ENCODE measurements around the gene SORBS2. TPM values are rescaled to one million over a fixed set of nuclear protein-coding genes. Genes with fewer than 3 reads are reported as not detected.

SORBS2 gene
- total and polyA plus RNA-seq, 4 donors: 49.1 to 83.5 (median 66.4) TPM

GRCh38 chr4:185700048-185700447, 111.9 kb downstream of the SORBS2 start:
- Histone ChIP-seq H3K36me3 (ENCODE audit: control insufficient read depth, insufficient read depth, low read length) (no peaks in the 10 kb centered on the region), H3K27ac (ENCODE audit: low read depth, low read length) (no peak overlapping the region), H3K9me3 (ENCODE audit: control insufficient read depth, insufficient read depth, low read length) (no peaks in the 10 kb centered on the region), H3K27me3 (ENCODE audit: control insufficient read depth, insufficient read depth, low read length) (no peaks in the 10 kb centered on the region), H3K4me1 (ENCODE audit: control insufficient read depth, insufficient read depth, low read length) (peaks cover 7% of the 10 kb centered on the region), H3K4me3 (ENCODE audit: low read depth, low read length) (no peak overlapping the region)
- 81% methylated on average over 2 of the region's 3 CpGs for WGBS (ENCODE audit: insufficient coverage)
- DNase-seq (ENCODE audit: low read depth in 4 of 6, low spot score in 6 of 6): no peak

GRCh38 chr4:185697488-185697887, 114.5 kb downstream of the SORBS2 start:
- no peak overlapping the region for H3K4me3 ChIP-seq (ENCODE audit: low read depth, low read length)
- peaks cover 7% of the 10 kb centered on the region for H3K4me1 ChIP-seq (ENCODE audit: control insufficient read depth, insufficient read depth, low read length)
- no peak for DNase-seq (ENCODE audit: low read depth in 4 of 6, low spot score in 6 of 6)
- WGBS (ENCODE audit: insufficient coverage): no CpG with 5 or more reads among the region's 3 CpGs
- H3K9me3 ChIP-seq (ENCODE audit: control insufficient read depth, insufficient read depth, low read length): no peaks in the 10 kb centered on the region
- H3K36me3 ChIP-seq (ENCODE audit: control insufficient read depth, insufficient read depth, low read length): no peaks in the 10 kb centered on the region
- H3K27ac ChIP-seq (ENCODE audit: low read depth, low read length): no peak overlapping the region
- no peaks in the 10 kb centered on the region for H3K27me3 ChIP-seq (ENCODE audit: control insufficient read depth, insufficient read depth, low read length)

GRCh38 chr4:185695743-185696142, 116.3 kb downstream of the SORBS2 start:
- Histone ChIP-seq H3K27ac (ENCODE audit: low read depth, low read length) (no peak overlapping the region), H3K36me3 (ENCODE audit: control insufficient read depth, insufficient read depth, low read length) (no peaks in the 10 kb centered on the region), H3K27me3 (ENCODE audit: control insufficient read depth, insufficient read depth, low read length) (no peaks in the 10 kb centered on the region), H3K4me3 (ENCODE audit: low read depth, low read length) (no peak overlapping the region), H3K4me1 (ENCODE audit: control insufficient read depth, insufficient read depth, low read length) (peaks cover 3% of the 10 kb centered on the region), H3K9me3 (ENCODE audit: control insufficient read depth, insufficient read depth, low read length) (no peaks in the 10 kb centered on the region)
- WGBS (ENCODE audit: insufficient coverage): 100% methylated on average over 1 of the region's 4 CpGs
- DNase-seq (ENCODE audit: low read depth in 4 of 6, low spot score in 6 of 6): no peak

GRCh38 chr4:185693548-185694215, 118.3 kb downstream of the SORBS2 start:
- WGBS (ENCODE audit: insufficient coverage): 76% methylated on average over 3 of the region's 12 CpGs
- H3K9me3 ChIP-seq (ENCODE audit: control insufficient read depth, insufficient read depth, low read length): no peaks in the 10 kb centered on the region
- H3K27ac ChIP-seq (ENCODE audit: low read depth, low read length): no peak overlapping the region
- no peaks in the 10 kb centered on the region for H3K27me3 ChIP-seq (ENCODE audit: control insufficient read depth, insufficient read depth, low read length)
- no peak overlapping the region for H3K4me3 ChIP-seq (ENCODE audit: low read depth, low read length)
- H3K4me1 ChIP-seq (ENCODE audit: control insufficient read depth, insufficient read depth, low read length): peaks cover 3% of the 10 kb centered on the region
- no peak for DNase-seq (ENCODE audit: low read depth in 4 of 6, low spot score in 6 of 6)
- H3K36me3 ChIP-seq (ENCODE audit: control insufficient read depth, insufficient read depth, low read length): no peaks in the 10 kb centered on the region

- no peak overlapping the region for H3K27ac ChIP-seq (ENCODE audit: low read depth, low read length)
- no peaks in the 10 kb centered on the region for H3K36me3 ChIP-seq (ENCODE audit: control insufficient read depth, insufficient read depth, low read length)
- H3K4me1 ChIP-seq (ENCODE audit: control insufficient read depth, insufficient read depth, low read length): no peaks in the 10 kb centered on the region
- H3K9me3 ChIP-seq (ENCODE audit: control insufficient read depth, insufficient read depth, low read length): no peaks in the 10 kb centered on the region
- no peaks in the 10 kb centered on the region for H3K27me3 ChIP-seq (ENCODE audit: control insufficient read depth, insufficient read depth, low read length)
- whole genome bisulfite sequencing (ENCODE audit: insufficient coverage): 96% methylated on average over 6 of the region's 9 CpGs
- no peak for DNase-seq (ENCODE audit: low read depth in 4 of 6, low spot score in 6 of 6)
- H3K4me3 ChIP-seq (ENCODE audit: low read depth, low read length): no peak overlapping the region
These were observed 122.6 kb downstream of the SORBS2 start for GRCh38 chr4:185689407-185689806.

- Histone ChIP-seq H3K4me3 (ENCODE audit: low read depth, low read length) (no peak overlapping the region), H3K4me1 (ENCODE audit: control insufficient read depth, insufficient read depth, low read length) (no peaks in the 10 kb centered on the region), H3K27ac (ENCODE audit: low read depth, low read length) (no peak overlapping the region), H3K9me3 (ENCODE audit: control insufficient read depth, insufficient read depth, low read length) (no peaks in the 10 kb centered on the region), H3K36me3 (ENCODE audit: control insufficient read depth, insufficient read depth, low read length) (no peaks in the 10 kb centered on the region), H3K27me3 (ENCODE audit: control insufficient read depth, insufficient read depth, low read length) (no peaks in the 10 kb centered on the region)
- DNase-seq (ENCODE audit: low read depth in 4 of 6, low spot score in 6 of 6): no peak
- no CpG with 5 or more reads among the region's 1 CpG for WGBS (ENCODE audit: insufficient coverage)
These were observed 126.2 kb downstream of the SORBS2 start for GRCh38 chr4:185685804-185686203.

- Histone ChIP-seq H3K27me3 (ENCODE audit: control insufficient read depth, insufficient read depth, low read length) (no peaks in the 10 kb centered on the region), H3K36me3 (ENCODE audit: control insufficient read depth, insufficient read depth, low read length) (no peaks in the 10 kb centered on the region), H3K4me1 (ENCODE audit: control insufficient read depth, insufficient read depth, low read length) (no peaks in the 10 kb centered on the region), H3K4me3 (ENCODE audit: low read depth, low read length) (no peak overlapping the region), H3K9me3 (ENCODE audit: control insufficient read depth, insufficient read depth, low read length) (no peaks in the 10 kb centered on the region), H3K27ac (ENCODE audit: low read depth, low read length) (no peak overlapping the region)
- DNase-seq (ENCODE audit: low read depth in 4 of 6, low spot score in 6 of 6): no peak
- 100% methylated on average over 1 of the region's 2 CpGs for WGBS (ENCODE audit: insufficient coverage)
These were observed 128.1 kb downstream of the SORBS2 start for GRCh38 chr4:185683896-185684295.

- no peaks in the 10 kb centered on the region for H3K36me3 ChIP-seq (ENCODE audit: control insufficient read depth, insufficient read depth, low read length)
- no peak overlapping the region for H3K27ac ChIP-seq (ENCODE audit: low read depth, low read length)
These were observed 128.8 kb downstream of the SORBS2 start for GRCh38 chr4:185683222-185683621.

GRCh38 chr4:185682236-185682635, 129.8 kb downstream of the SORBS2 start:
- Histone ChIP-seq H3K4me3 (ENCODE audit: low read depth, low read length) (no peak overlapping the region), H3K27me3 (ENCODE audit: control insufficient read depth, insufficient read depth, low read length) (no peaks in the 10 kb centered on the region), H3K27ac (ENCODE audit: low read depth, low read length) (no peak overlapping the region), H3K36me3 (ENCODE audit: control insufficient read depth, insufficient read depth, low read length) (peaks cover under 1% of the 10 kb centered on the region), H3K4me1 (ENCODE audit: control insufficient read depth, insufficient read depth, low read length) (no peaks in the 10 kb centered on the region), H3K9me3 (ENCODE audit: control insufficient read depth, insufficient read depth, low read length) (no peaks in the 10 kb centered on the region)
- 78% methylated on average over 4 of the region's 5 CpGs for WGBS (ENCODE audit: insufficient coverage)
- no peak for DNase-seq (ENCODE audit: low read depth in 4 of 6, low spot score in 6 of 6)

More at GRCh38 chr4:185683222-185683621, 128.8 kb downstream of the SORBS2 start:
- Histone ChIP-seq H3K4me1 (ENCODE audit: control insufficient read depth, insufficient read depth, low read length) (no peaks in the 10 kb centered on the region), H3K9me3 (ENCODE audit: control insufficient read depth, insufficient read depth, low read length) (no peaks in the 10 kb centered on the region), H3K27me3 (ENCODE audit: control insufficient read depth, insufficient read depth, low read length) (no peaks in the 10 kb centered on the region), H3K4me3 (ENCODE audit: low read depth, low read length) (no peak overlapping the region)
- DNase-seq (ENCODE audit: low read depth in 4 of 6, low spot score in 6 of 6): no peak
- WGBS (ENCODE audit: insufficient coverage): 94% methylated on average over 3 of the region's 10 CpGs

GRCh38 chr4:185681604-185682003, 130.4 kb downstream of the SORBS2 start:
- peaks cover 3% of the 10 kb centered on the region for H3K9me3 ChIP-seq (ENCODE audit: control insufficient read depth, insufficient read depth, low read length)
- DNase-seq (ENCODE audit: low read depth in 4 of 6, low spot score in 6 of 6): no peak
- WGBS (ENCODE audit: insufficient coverage): no CpG with 5 or more reads among the region's 6 CpGs
- H3K4me3 ChIP-seq (ENCODE audit: low read depth, low read length): no peak overlapping the region
- H3K4me1 ChIP-seq (ENCODE audit: control insufficient read depth, insufficient read depth, low read length): no peaks in the 10 kb centered on the region
- no peaks in the 10 kb centered on the region for H3K27me3 ChIP-seq (ENCODE audit: control insufficient read depth, insufficient read depth, low read length)
- H3K36me3 ChIP-seq (ENCODE audit: control insufficient read depth, insufficient read depth, low read length): peaks cover 5% of the 10 kb centered on the region
- H3K27ac ChIP-seq (ENCODE audit: low read depth, low read length): no peak overlapping the region

Data from spinal cord (tissue), 10 donors.